AG08396 (cell line): ENCODE measurements around the gene HAPLN1.

ENCODE experiments used
- DNase-seq: peaks from one replicate; pipeline ENCODE4 v3.0.0; 2012; ENCODE audit warnings: low spot score, mixed read lengths

Gene HAPLN1

DNA sequence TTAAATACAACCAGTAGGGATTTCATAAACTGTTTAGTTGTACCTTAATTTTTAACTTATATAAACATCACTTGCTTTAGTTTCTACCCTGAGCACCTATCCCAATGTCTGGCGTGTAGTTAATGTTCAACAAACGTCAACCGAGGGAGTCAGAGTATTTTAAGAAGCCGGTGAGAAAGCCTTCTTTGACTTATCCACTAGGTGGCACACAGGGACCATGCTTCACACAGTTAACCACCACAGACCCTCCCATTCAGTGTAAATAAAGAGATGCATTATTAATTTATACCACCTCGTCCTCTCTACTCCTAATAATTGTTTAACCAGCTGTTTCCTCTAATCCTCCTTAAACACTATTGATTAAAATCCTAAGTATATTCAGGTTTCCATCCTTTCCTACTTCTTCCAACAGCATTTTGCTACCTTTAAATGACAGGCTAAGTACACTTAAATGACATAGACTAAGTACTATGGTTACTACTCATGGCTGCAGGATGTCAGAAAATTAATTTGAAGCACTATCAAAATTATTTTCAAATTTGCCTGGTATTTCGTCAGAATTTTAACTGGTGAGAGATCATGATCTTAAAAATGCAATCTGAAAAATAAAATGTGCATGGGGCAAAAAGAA is 2.3 kb downstream of the HAPLN1 start:
- DNase-seq, result peak; percentile 70

- DNase-seq, result no peak
These were observed 5.2 kb downstream of the HAPLN1 start for GRCh38 chr5:83715236-83716065.

DNA sequence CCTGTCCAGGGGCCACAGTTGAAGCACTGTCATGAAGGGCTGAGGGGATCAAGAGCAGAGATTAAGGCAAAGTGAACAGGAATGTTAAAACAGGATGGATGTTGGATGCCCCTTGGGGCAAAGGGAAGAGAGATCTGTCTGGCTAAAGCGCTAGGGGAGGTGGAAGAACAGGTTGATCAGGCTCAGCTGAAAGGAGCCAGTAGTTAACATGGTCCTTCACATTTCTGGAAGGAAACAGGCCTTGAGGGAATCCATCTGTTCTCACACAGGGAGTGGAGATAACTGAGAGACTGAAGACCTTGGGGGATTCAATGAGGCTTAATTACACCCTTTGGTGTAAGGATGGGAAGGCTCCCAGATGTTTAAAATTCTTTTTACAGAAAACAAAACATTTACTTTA is 5.8 kb downstream of the HAPLN1 start:
- DNase-seq, result no peak

- peak; percentile 28 for DNase-seq
These were observed 8.6 kb downstream of the HAPLN1 start for GRCh38 chr5:83711982-83712601.

DNA sequence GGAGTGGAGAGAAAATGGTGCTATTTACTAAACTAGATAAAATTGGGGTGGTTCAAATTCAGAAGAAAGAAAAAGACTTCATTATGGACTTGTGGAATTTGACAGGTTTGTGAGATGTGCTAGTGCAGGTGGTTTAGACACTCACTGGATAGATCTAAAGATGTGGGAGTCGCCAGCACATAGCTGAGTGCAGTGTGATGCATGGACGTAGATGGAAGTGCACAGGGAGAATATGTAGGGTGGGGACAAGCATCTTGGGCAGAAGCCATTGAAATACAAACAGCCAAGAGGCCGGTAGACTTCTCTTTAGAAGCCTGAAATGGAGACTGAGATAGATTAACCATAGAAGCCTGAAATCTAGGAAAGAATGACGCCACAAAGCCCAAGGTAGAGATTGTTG is 10.7 kb downstream of the HAPLN1 start:
- DNase-seq, result no peak

- DNase-seq, result no peak
These were observed 12.5 kb downstream of the HAPLN1 start for GRCh38 chr5:83708170-83708569.

- no peak for DNase-seq
These were observed 17.6 kb downstream of the HAPLN1 start for GRCh38 chr5:83703059-83703458.

GRCh38 chr5:83701886-83702285 is 18.8 kb downstream of the HAPLN1 start:
- DNase-seq, result no peak

GRCh38 chr5:83689881-83690280 is 30.8 kb downstream of the HAPLN1 start:
- DNase-seq, result no peak

- no peak for DNase-seq
These were observed 32.4 kb downstream of the HAPLN1 start for GRCh38 chr5:83688281-83688680.

DNA sequence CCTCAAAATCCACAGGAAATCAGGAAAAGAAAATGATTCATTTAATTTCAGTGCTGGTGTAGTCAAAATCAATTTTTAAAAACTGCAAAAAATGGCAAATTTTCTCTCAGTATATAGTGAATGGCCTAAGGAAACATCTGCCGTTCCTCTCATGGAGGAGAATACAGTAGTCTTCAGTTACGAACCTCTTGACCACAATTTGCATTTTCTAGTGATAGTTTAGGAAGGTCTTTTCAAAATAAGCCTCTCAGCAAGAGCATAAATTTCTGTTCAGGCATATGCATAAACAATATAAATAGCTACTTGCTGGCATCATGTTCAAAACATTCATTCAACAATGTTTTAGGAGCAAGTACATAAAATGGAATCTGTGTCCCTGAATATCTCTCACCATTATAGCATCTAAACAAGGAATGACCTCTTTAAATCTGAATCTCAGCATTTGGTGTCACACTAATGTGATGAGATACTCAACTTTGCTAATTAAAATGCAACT is 33.5 kb downstream of the HAPLN1 start:
- DNase-seq, result no peak

DNA sequence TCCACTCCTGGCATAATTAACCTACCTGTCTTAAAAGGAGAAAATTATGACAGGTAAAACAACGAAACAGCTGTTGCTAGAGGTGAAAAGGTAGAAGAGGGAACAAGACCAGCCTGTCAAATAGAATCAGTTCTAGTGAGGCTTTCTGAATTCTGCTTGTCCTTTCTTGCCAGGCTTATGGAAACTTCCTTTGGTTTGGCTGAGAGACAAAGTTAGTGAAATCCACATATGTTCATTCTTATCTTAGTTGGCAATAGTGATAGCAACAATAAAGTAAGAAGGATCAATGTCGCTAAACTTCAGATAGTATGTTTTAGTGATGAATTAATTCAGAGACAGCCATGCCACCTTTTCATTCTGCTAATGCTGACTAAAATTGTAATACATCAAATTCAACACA is 34.4 kb downstream of the HAPLN1 start:
- DNase-seq, result no peak

DNA sequence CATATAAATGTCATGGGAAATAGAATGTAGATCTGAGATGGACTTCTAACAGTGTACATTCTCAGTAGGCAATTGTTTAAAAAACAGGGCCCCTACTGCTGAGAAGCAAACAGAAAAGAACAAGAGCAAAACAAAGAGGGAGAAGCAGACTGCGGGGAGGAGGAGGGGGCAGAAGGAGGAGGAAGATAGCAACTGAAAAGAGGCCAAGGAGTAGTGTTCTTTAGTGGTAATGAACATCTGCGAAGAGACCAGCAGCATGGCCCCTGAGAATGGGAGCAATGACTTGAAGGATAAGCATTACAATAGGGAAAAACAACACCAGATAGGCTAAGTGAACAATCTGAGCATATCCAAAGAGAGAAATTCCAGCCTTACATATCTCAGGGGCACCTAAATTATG is 36.8 kb downstream of the HAPLN1 start:
- DNase-seq, result no peak

- no peak for DNase-seq
These were observed 48.0 kb downstream of the HAPLN1 start for GRCh38 chr5:83672646-83673045.

- DNase-seq, result no peak
These were observed 48.5 kb downstream of the HAPLN1 start for GRCh38 chr5:83672158-83672557.

GRCh38 chr5:83665631-83666030 is 55.0 kb downstream of the HAPLN1 start:
- no peak for DNase-seq

- no peak for DNase-seq
These were observed 58.1 kb downstream of the HAPLN1 start for GRCh38 chr5:83662558-83662957.

- no peak for DNase-seq
These were observed 62.7 kb downstream of the HAPLN1 start for GRCh38 chr5:83657807-83658525.

- DNase-seq, result no peak
These were observed 66.1 kb downstream of the HAPLN1 start for GRCh38 chr5:83654427-83654994.

DNA sequence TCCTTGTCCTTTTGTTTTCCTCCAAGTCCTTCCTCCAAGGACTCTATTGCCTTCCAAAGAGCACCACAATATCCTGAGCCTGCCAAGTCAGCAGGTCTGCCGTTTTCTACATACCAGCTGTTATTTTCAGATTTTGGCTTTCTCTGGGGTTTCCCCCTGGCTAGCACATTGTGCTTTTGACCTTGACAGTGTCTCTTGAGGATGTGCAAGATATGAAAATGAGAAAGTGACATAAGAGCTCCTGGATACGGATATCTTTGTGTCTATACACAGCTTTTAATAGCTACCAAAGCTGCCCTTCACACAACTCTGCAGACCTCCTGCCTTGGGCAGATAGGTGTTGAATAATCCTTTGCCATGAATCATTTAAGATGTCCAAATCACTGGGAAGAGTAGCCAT is 67.0 kb downstream of the HAPLN1 start:
- no peak for DNase-seq

DNA sequence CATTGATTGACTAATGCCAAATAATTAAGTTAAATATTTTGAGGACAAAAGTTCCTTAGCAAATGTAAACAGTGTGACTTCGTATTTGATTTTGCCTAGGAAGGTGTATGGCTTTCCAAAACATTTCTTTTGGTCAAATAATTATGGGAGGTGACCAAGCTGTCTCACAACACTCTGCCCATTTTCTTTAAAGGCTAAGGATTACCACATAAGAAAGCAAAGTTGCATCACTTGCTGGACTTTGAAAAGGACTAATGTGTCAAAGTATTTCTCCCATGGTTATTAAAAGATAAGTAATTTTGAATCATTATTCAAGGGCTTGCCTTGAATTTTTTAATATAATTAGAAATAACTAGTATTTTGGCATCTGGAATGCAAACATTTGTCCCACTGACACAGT is 74.7 kb downstream of the HAPLN1 start:
- no peak for DNase-seq

DNA sequence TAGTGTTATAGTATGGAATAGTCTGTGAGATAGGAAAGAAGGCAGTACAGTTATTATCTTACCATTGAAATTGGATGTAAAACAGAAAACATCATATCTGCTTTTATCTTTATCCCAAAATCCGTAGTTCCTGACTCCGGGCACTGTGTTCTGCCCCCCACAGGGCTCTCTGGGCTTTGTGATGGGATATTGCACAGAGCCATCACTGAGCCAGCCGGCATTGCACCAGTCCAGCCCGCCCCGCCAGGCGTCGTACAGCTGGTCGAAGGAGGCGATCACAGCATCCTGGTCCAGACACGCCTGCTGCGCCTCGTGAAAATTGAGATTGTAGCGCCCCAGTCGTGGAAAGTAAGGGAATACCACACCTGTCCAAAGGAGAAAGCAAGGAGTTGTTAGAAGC is 76.4 kb downstream of the HAPLN1 start:
- no peak for DNase-seq
